ENCODE measurements around the gene TAS1R3.

GRCh38 chr1:1300352-1300739 lies 30.7 kb upstream of the TAS1R3 start:
- TF ChIP-seq CTCF (IDR thresholded peaks at IDR 0.05) (no peak), POLR2A (IDR thresholded peaks at IDR 0.05) (no peak)

All from adrenal gland (tissue), 5 donors.